Common myeloid progenitor, CD34-positive (primary cell): ENCODE results near the gene XKR8.

Experiments used
- CTCF ChIA-PET: fragments of 350-600 bp; sonication (Branson Sonifier 250); formaldehyde crosslinking; loops from one replicate; lab custom pipeline; 2021; ENCODE audit warnings: antibody characterized with exemption; lab: Charles Lee
- POLR2A ChIA-PET: fragments of 350-600 bp; sonication (Branson Sonifier 250); formaldehyde crosslinking; loops from one replicate; lab custom pipeline; 2021; ENCODE audit warnings: antibody characterized with exemption; lab: Charles Lee
- DNase-seq, 3 donors: peaks; one replicate each; pipeline versions ENCODE4 v3.0.0 to v3.0.0-alpha.2; 2013
- H3K27ac ChIP-seq, 2 experiments: 1 replicate in 1 of 2; 2 replicates in 1 of 2; pipeline ENCODE4 v1.7.0; 2013; ENCODE audit warnings: inconsistent platforms in 2 of 2, low read length in 2 of 2, mild to moderate bottlenecking in 2 of 2, low read depth in 1 of 2, moderate library complexity in 1 of 2; ENCODE audit not compliant: severe bottlenecking in 2 of 2, insufficient read depth in 1 of 2, poor library complexity in 1 of 2
- H3K27me3 ChIP-seq, 5 experiments: replicated peaks in 2 of 5; 1 replicate in 3 of 5; 2 replicates in 2 of 5; pipeline versions ENCODE4 v1.6.1 to v1.7.0; 2013; ENCODE audit warnings: low read length in 4 of 5, mild to moderate bottlenecking in 2 of 5, moderate library complexity in 2 of 5, inconsistent platforms in 1 of 5; ENCODE audit not compliant: insufficient read depth in 5 of 5, control insufficient read depth in 4 of 5
- H3K36me3 ChIP-seq, 4 experiments: 1 replicate in 2 of 4; 2 replicates in 2 of 4; pipeline versions ENCODE4 v1.6.1 to v1.7.0; 2013; ENCODE audit warnings: low read length in 3 of 4, control low read depth in 1 of 4, mild to moderate bottlenecking in 1 of 4; ENCODE audit not compliant: control insufficient read depth in 4 of 4, insufficient read depth in 4 of 4
- H3K4me1 ChIP-seq, 4 experiments: 1 replicate in 3 of 4; 2 replicates in 1 of 4; pipeline versions ENCODE4 v1.6.1 to v1.7.1; 2013; ENCODE audit warnings: low read length in 3 of 4, mild to moderate bottlenecking in 3 of 4, control low read depth in 1 of 4, inconsistent platforms in 1 of 4, moderate library complexity in 1 of 4; ENCODE audit not compliant: control insufficient read depth in 4 of 4, insufficient read depth in 4 of 4; ENCODE audit errors: control extremely low read depth in 1 of 4
- H3K4me3 ChIP-seq, 7 experiments: 1 replicate in 4 of 7; 2 replicates in 3 of 7; pipeline versions ENCODE4 v1.5.1 to v1.7.0; 2013; ENCODE audit warnings: mild to moderate bottlenecking in 7 of 7, low read length in 6 of 7, moderate library complexity in 6 of 7, inconsistent platforms in 2 of 7, low read depth in 2 of 7, control low read depth in 1 of 7; ENCODE audit not compliant: insufficient read depth in 4 of 7, control insufficient read depth in 1 of 7; ENCODE audit errors: extremely low read depth in 1 of 7
- H3K9me3 ChIP-seq, 5 experiments: 1 replicate in 4 of 5; 2 replicates in 1 of 5; pipeline versions ENCODE4 v1.6.1 to v1.7.1; 2013; ENCODE audit warnings: low read length in 4 of 5, mild to moderate bottlenecking in 2 of 5, inconsistent platforms in 1 of 5, low read depth in 1 of 5, moderate library complexity in 1 of 5; ENCODE audit not compliant: control insufficient read depth in 4 of 5, insufficient read depth in 2 of 5; ENCODE audit errors: control extremely low read depth in 1 of 5
- WGBS: methylation state at CpG from one replicate; pipeline ENCODE4 v1.1.5; 2013; ENCODE audit not compliant: insufficient coverage; 5-methylcytosine and 5-hydroxymethylcytosine counted together

XKR8 gene

DNA sequence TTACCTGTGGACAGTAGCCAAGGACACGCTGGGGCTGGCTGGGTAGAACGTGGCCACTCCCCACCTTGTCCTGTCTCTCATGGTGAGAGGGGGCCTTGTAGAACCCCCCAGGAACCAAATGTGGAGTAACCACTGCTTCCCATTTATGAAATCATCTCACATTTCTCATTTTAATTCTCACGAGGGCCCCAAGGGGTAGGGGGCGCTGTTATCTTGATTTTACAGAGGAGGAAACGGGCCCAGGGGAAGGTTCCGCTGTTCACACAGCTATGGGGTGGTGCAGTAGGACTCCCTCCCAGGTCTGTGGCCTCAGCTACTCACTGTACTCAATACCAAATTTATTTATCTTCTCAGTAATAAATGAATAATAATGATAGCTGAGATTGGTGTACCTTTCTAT, 19.5 kb upstream of the XKR8 start:
- 5% methylated on average over 4 of the region's 6 CpGs for WGBS
- Histone ChIP-seq H3K4me3 (no peak overlapping the region), H3K27ac (peak overlapping the region in 1 of 2 experiments; percentile 54), H3K9me3 (no peaks in the 10 kb centered on the region), H3K4me1 (peaks cover 0 to 29% (median 15%) of the 10 kb centered on the region in 4 experiments), H3K36me3 (no peaks in the 10 kb centered on the region), H3K27me3 (no peaks in the 10 kb centered on the region)
- CTCF ChIA-PET, result interaction anchor here (0.7 to 2.8 kb wide), 16 partner anchors 8 to 151 kb away, joined by 3 to 14 read pairs (median 4); no protein-coding TSS in a partner anchor
- POLR2A ChIA-PET, result interaction anchor here (0.6 kb wide), 2 partner anchors 92 to 109 kb away, joined by 3 read pairs; no protein-coding TSS in a partner anchor
- peak; percentile 73 to 86 (median 85) for DNase-seq

DNA sequence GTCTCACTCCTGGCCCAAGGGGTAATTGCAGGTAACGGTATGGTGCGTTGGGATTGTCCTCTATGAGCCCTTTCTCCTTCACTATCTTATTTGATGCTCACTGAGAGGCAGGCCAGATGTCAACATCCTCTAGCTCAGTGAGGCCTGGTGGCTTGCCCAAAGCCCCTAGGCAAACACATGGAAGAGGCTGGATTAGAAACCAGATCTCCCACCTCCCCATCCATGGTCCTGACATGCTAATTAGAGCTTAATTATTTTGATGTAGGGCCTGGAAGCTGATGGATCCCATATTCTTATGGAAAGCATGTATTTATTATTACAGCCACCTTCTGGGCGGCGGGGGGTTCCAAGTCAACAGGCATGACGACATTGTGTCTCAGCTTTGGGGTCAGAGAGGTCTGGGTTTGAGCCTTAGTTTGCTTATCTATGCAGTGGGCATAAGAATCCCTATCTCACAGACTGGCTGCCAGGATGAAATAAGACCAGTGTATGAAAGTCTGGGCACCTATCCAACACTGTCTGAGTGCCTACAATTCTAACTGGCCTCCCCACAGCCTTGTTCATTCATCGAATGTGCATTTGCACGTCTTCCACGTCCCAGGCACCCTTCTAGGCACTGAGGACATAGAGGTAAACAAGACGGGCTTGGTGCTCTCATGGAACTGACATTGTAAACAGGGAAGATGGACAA, 18.8 kb upstream of the XKR8 start:
- Histone ChIP-seq H3K27me3 (no peaks in the 10 kb centered on the region), H3K27ac (no peak overlapping the region), H3K9me3 (no peaks in the 10 kb centered on the region), H3K36me3 (no peaks in the 10 kb centered on the region), H3K4me1 (peaks cover 0 to 23% (median 9%) of the 10 kb centered on the region in 4 experiments), H3K4me3 (no peak overlapping the region)
- 99% methylated on average over 7 of the region's 9 CpGs for WGBS
- ChIA-PET CTCF (interaction anchor here (0.7 to 2.8 kb wide), 18 partner anchors 8 to 151 kb away, joined by 3 to 14 read pairs (median 4); no protein-coding TSS in a partner anchor), POLR2A (interaction anchor here (0.6 kb wide), 2 partner anchors 93 to 110 kb away, joined by 3 read pairs; no protein-coding TSS in a partner anchor)
- no peak for DNase-seq

- POLR2A ChIA-PET, result no interaction called here
- WGBS, result 94% methylated on average over 8 of the region's 12 CpGs
These were observed 17.9 kb upstream of the XKR8 start for GRCh38 chr1:27941671-27942540.

DNA sequence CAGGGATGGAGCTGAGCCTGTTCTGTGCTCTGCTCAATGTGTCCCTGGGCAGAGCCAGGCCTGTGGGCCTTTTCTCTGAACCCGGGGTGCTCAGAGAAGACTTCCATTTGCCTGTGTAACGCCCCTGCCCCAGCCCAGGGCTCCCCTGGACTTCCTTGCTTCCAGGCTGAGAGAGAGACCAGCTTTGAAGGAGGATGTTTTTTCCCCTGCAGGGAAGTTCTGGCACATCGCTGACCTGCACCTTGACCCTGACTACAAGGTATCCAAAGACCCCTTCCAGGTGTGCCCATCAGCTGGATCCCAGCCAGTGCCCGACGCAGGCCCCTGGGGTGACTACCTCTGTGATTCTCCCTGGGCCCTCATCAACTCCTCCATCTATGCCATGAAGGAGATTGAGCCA, 14.8 kb upstream of the XKR8 start:
- no peak overlapping the region for H3K4me3 ChIP-seq
- peaks cover 0 to 7% (median 1%) of the 10 kb centered on the region in 4 experiments for H3K36me3 ChIP-seq
- WGBS, result 100% methylated on average over 3 of the region's 5 CpGs
- no peaks in the 10 kb centered on the region for H3K9me3 ChIP-seq
- CTCF ChIA-PET, result interaction anchor here (1.3 to 2.6 kb wide), 4 partner anchors 9 to 44 kb away, joined by 3 to 8 read pairs (median 5); partner anchors contain the start of gene SMPDL3B
- no peak for DNase-seq
- no peaks in the 10 kb centered on the region for H3K27me3 ChIP-seq
- H3K27ac ChIP-seq, result no peak overlapping the region
- H3K4me1 ChIP-seq, result peaks cover 0 to 16% (median 7%) of the 10 kb centered on the region in 4 experiments
- POLR2A ChIA-PET, result no interaction called here

More at GRCh38 chr1:27941671-27942540, 17.9 kb upstream of the XKR8 start:
- no peak overlapping the region for H3K4me3 ChIP-seq
- no peaks in the 10 kb centered on the region for H3K9me3 ChIP-seq
- H3K27me3 ChIP-seq, result no peaks in the 10 kb centered on the region
- no peaks in the 10 kb centered on the region for H3K36me3 ChIP-seq
- no peak overlapping the region for H3K27ac ChIP-seq
- peaks cover 0 to 22% (median 9%) of the 10 kb centered on the region in 4 experiments for H3K4me1 ChIP-seq
- no peak for DNase-seq
- CTCF ChIA-PET, result interaction anchor here (0.6 to 2.8 kb wide), 7 partner anchors 9 to 81 kb away, joined by 3 to 14 read pairs (median 3); no protein-coding TSS in a partner anchor

DNA sequence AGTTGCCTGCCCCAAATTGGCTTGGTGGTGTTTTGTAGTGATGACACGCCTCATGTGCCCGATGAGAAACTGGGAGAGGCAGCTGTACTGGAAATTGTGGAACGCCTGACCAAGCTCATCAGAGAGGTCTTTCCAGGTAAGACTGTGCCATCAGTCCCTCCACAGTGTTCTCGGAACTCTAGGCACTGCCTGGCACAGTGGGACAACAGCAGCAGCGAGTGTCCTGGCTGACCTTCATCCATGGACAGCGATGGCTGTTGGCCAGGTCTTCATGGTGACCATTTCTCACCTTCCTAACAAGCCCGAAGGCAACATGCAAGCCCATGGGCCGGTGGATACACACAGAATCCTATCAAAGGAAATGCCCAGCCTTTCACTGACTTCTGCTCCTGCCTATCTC, 10.7 kb upstream of the XKR8 start:
- H3K27ac ChIP-seq, result no peak overlapping the region
- WGBS, result 95% methylated on average over 6 of the region's 8 CpGs

GRCh38 chr1:27951396-27951795, 8.4 kb upstream of the XKR8 start:
- 80% methylated on average over 1 of the region's 3 CpGs for WGBS
- Histone ChIP-seq H3K4me1 (no peaks in the 10 kb centered on the region), H3K27ac (no peak overlapping the region), H3K9me3 (no peaks in the 10 kb centered on the region), H3K4me3 (no peak overlapping the region), H3K36me3 (peaks cover 0 to 7% (median 1%) of the 10 kb centered on the region in 4 experiments), H3K27me3 (no peaks in the 10 kb centered on the region)
- no peak for DNase-seq
- ChIA-PET CTCF (interaction anchor here (0.9 to 3.1 kb wide), 6 partner anchors 9 to 181 kb away, joined by 3 to 14 read pairs (median 4); partner anchors contain the start of gene XKR8), POLR2A (no interaction called here)

More for the DNA sequence above, 10.7 kb upstream of the XKR8 start:
- Histone ChIP-seq H3K4me3 (no peak overlapping the region), H3K27me3 (no peaks in the 10 kb centered on the region), H3K36me3 (peaks cover 0 to 7% (median 1%) of the 10 kb centered on the region in 4 experiments), H3K4me1 (peaks cover 0 to under 1% (median 0%) of the 10 kb centered on the region in 4 experiments), H3K9me3 (no peaks in the 10 kb centered on the region)
- POLR2A ChIA-PET, result no interaction called here
- CTCF ChIA-PET, result interaction anchor here (0.7 to 1.3 kb wide), 3 partner anchors 9 to 26 kb away, joined by 3 to 5 read pairs (median 3); partner anchors contain the start of gene XKR8
- DNase-seq, result no peak
